K562 (cell line): Measurements from ENCODE around the gene DYRK4. TPM values are rescaled to one million over a fixed set of nuclear protein-coding genes. Genes with fewer than 3 reads are reported as not detected.

ENCODE experiments used
- ATAC-seq: fragments of 200-7000 bp; cut with Tn5 transposase; 3 replicates; pipeline ENCODE4 v1.9.1; 2020; ENCODE audit warnings: moderate library complexity
- BruUV-seq: library from RNA; stranded (reverse); fragments of 400-500 nt; replicated peaks from 2 replicates; lab custom pipeline; 2021; lab: Mats Ljungman, UMichigan
- CTCF ChIA-PET: fragments of 300-600 bp; formaldehyde crosslinking; extraction: SDS; loops from one replicate; lab custom pipeline; 2021; ENCODE audit warnings: low intra/inter-chr PET ratio; lab: Yijun Ruan, JAX
- POLR2A ChIA-PET: fragments of 300-600, 350-650 bp; sonication (Branson Sonifier 250); formaldehyde crosslinking; extraction: SDS; loops from one replicate; lab custom pipeline; 2021; ENCODE audit warnings: antibody characterized with exemption, inconsistent platforms; lab: Yijun Ruan, JAX
- DNase-seq, 4 experiments: peaks; one replicate each; pipeline versions ENCODE4 v3.0.0 to v3.0.0-alpha.2; 2011 to 2018; ENCODE audit warnings: low spot score in 3 of 4, mixed read lengths in 3 of 4; ENCODE audit errors: extremely low read depth in 1 of 4
- FAIRE-seq: peaks from 2 replicates; lab custom pipeline; 2011; peaks lifted over from hg19 to GRCh38; lab: Jason Lieb, UNC
- H2AFZ ChIP-seq: 2 replicates; pipeline ENCODE4 v1.6.0; 2011; ENCODE audit warnings: low read depth, low read length, control low read depth, inconsistent platforms
- H3K27ac ChIP-seq: fragments of 200-600 bp; 3 replicates; pipeline ENCODE4 v1.8.0; 2011; ENCODE audit warnings: low read depth, mild to moderate bottlenecking, control low read depth, inconsistent platforms, low read length, moderate library complexity, mixed read lengths; ENCODE audit errors: extremely low read depth
- H3K27me3 ChIP-seq, 2 experiments: fragments of 300-600 bp in 1 of 2; 2 replicates in 1 of 2; 3 replicates in 1 of 2; pipeline versions ENCODE4 v1.6.0 to v1.8.0; 2011; ENCODE audit warnings: inconsistent platforms in 2 of 2, low read length in 2 of 2, mild to moderate bottlenecking in 1 of 2, mixed read lengths in 1 of 2, moderate library complexity in 1 of 2; ENCODE audit not compliant: control insufficient read depth in 2 of 2, insufficient read depth in 2 of 2
- H3K36me3 ChIP-seq: fragments of 300-600 bp; 3 replicates; pipeline ENCODE4 v1.8.0; 2011; ENCODE audit warnings: mild to moderate bottlenecking, low read length, inconsistent platforms; ENCODE audit not compliant: control insufficient read depth, insufficient read depth
- H3K4me1 ChIP-seq, 2 experiments: fragments of 200-600 bp in 1 of 2; replicated peaks in 1 of 2; 2 replicates in 1 of 2; 3 replicates in 1 of 2; pipeline versions ENCODE4 v1.5.1 to v1.8.0; 2011; ENCODE audit warnings: inconsistent platforms in 2 of 2, low read length in 2 of 2, mild to moderate bottlenecking in 1 of 2, mixed read lengths in 1 of 2, moderate library complexity in 1 of 2; ENCODE audit not compliant: control insufficient read depth in 2 of 2, insufficient read depth in 2 of 2
- H3K4me2 ChIP-seq: 2 replicates; pipeline ENCODE4 v1.6.1; 2011; ENCODE audit warnings: low read length, control low read depth, inconsistent platforms, mixed read lengths; ENCODE audit not compliant: insufficient read depth
- H3K4me3 ChIP-seq: fragments of 200-600 bp; sonication (generic), shearing (Covaris generic); 2 replicates; pipeline ENCODE4 v1.5.1; 2016; ENCODE audit warnings: control low read depth, inconsistent platforms
- H3K79me2 ChIP-seq: fragments of 200-600 bp; 3 replicates; pipeline ENCODE4 v1.8.0; 2011; ENCODE audit warnings: low read length, inconsistent platforms; ENCODE audit not compliant: control insufficient read depth, insufficient read depth
- H3K9ac ChIP-seq, 2 experiments: 2 replicates each; pipeline versions ENCODE4 v1.6.0 to v1.6.1; 2011; ENCODE audit warnings: low read depth in 2 of 2, low read length in 2 of 2, control low read depth in 1 of 2, inconsistent platforms in 1 of 2, mild to moderate bottlenecking in 1 of 2, mixed read lengths in 1 of 2; ENCODE audit not compliant: insufficient read depth in 1 of 2
- H3K9me1 ChIP-seq: one replicate; pipeline ENCODE4 v1.6.0; 2011; ENCODE audit warnings: inconsistent platforms, mild to moderate bottlenecking, low read length, moderate library complexity; ENCODE audit not compliant: control insufficient read depth, insufficient read depth
- H3K9me3 ChIP-seq: replicated peaks from 2 replicates; pipeline ENCODE4 v1.5.1; 2011; ENCODE audit warnings: low read depth, low read length, inconsistent platforms; ENCODE audit not compliant: control insufficient read depth, insufficient read depth
- H4K20me1 ChIP-seq: replicated peaks from 2 replicates; pipeline ENCODE4 v1.6.1; 2011; ENCODE audit warnings: low read length, inconsistent platforms, mixed read lengths; ENCODE audit not compliant: control insufficient read depth, insufficient read depth
- ATF4 ChIP-seq: fragments of 450-650 bp; formaldehyde crosslinking; IDR thresholded peaks from 2 replicates; pipeline ENCODE4 v1.4.0; 2022; ENCODE audit warnings: mild to moderate bottlenecking, moderate library complexity
- EGR1 ChIP-seq: fragments of 450-650 bp; conservative IDR thresholded peaks from 2 replicates; pipeline ENCODE4 v1.6.1; 2017; ENCODE audit warnings: mild to moderate bottlenecking
- ESRRB ChIP-seq: fragments of 250-450 bp; sonication (Bioruptor Pico); IDR thresholded peaks from 2 replicates; pipeline ENCODE4 v1.5.0; 2020; ENCODE audit warnings: mild to moderate bottlenecking, moderate library complexity, borderline replicate concordance
- HIVEP1 ChIP-seq: fragments of 250-450 bp; sonication (Bioruptor Pico); IDR thresholded peaks from 2 replicates; pipeline ENCODE4 v1.4.0; 2020; ENCODE audit warnings: mild to moderate bottlenecking
- HNRNPUL1 ChIP-seq: fragments of 200-400 bp; formaldehyde crosslinking; IDR thresholded peaks from 2 replicates; pipeline ENCODE4 v1.6.1; 2017; ENCODE audit warnings: low read length
- MTF1 ChIP-seq: fragments of 250-450 bp; sonication (Bioruptor Pico); IDR thresholded peaks from 2 replicates; pipeline ENCODE4 v1.9.0; 2021; ENCODE audit warnings: moderate library complexity, mild to moderate bottlenecking, inconsistent platforms, borderline replicate concordance
- MXD1 ChIP-seq: fragments of 250-450 bp; sonication (Bioruptor Pico); IDR thresholded peaks from 2 replicates; pipeline ENCODE4 v1.8.0; 2021; ENCODE audit warnings: borderline replicate concordance, mild to moderate bottlenecking, moderate library complexity; ENCODE audit not compliant: poor library complexity, severe bottlenecking
- PML ChIP-seq: IDR thresholded peaks from 2 replicates; pipeline ENCODE4 v1.6.1; 2012; ENCODE audit warnings: low read length, inconsistent platforms
- RBM39 ChIP-seq: fragments of 200-400 bp; formaldehyde crosslinking; optimal IDR thresholded peaks from 2 replicates; pipeline ENCODE3; 2018; ENCODE audit warnings: low read depth, low read length
- SOX6 ChIP-seq: fragments of 450-650 bp; IDR thresholded peaks from 2 replicates; pipeline ENCODE4 v1.6.1; 2014; ENCODE audit warnings: mild to moderate bottlenecking
- SP1 ChIP-seq: sonication (generic); formaldehyde crosslinking; IDR thresholded peaks from 2 replicates; pipeline ENCODE4 v1.8.1; 2022; ENCODE audit warnings: mild to moderate bottlenecking, missing genetic modification reagents
- THRAP3 ChIP-seq: fragments of 450-650 bp; IDR thresholded peaks from 2 replicates; pipeline ENCODE4 v1.6.1; 2016; ENCODE audit warnings: mild to moderate bottlenecking, inconsistent platforms, borderline replicate concordance
- XRCC4 ChIP-seq: IDR thresholded peaks from one replicate; pipeline ENCODE4 v1.6.1; 2011; ENCODE audit not compliant: insufficient read depth, insufficient read length; ENCODE audit errors: extremely low read depth
- ZBED1 ChIP-seq: IDR thresholded peaks from 2 replicates; pipeline ENCODE4 v1.6.1; 2014
- ZNF24 ChIP-seq: fragments of 450-650 bp; IDR thresholded peaks from 2 replicates; pipeline ENCODE4 v1.6.1; 2016
- WGBS: fragments of 100-300 bp; shearing (Covaris generic); methylation state at CpG from one replicate; pipeline ENCODE4 v1.1.6; 2016; ENCODE audit warnings: low coverage, mixed read lengths; ENCODE audit not compliant: insufficient coverage; ENCODE audit errors: missing lambda C conversion rate; 5-methylcytosine and 5-hydroxymethylcytosine counted together
- in situ Hi-C: fragments of 300-500 bp; cut with MboI; formaldehyde crosslinking; loops from 4 replicates; pipeline ENCODE4 v1.15.0; 2018; ENCODE audit warnings: inconsistent platforms, mixed read lengths
- intact Hi-C: fragments of 100-400 bp; cut with micrococcal nuclease; formaldehyde crosslinking; loops from 2 replicates; pipeline ENCODE4 v1.14.2; 2022
- polyA plus RNA-seq, 8 experiments: library from polyadenylated mRNA; depleted of rRNA in 4 of 8; stranded (reverse) in 5 of 8; unstranded in 3 of 8; fragments of >200 nt; fragmentation: Nextera tagmentation in 2 of 8; fragmentation: Illumina TruSeq in 1 of 8; extraction: Ambion mirVana in 2 of 8; extraction: Trizol in 1 of 8; gene quantifications; 2 replicates each; pipeline versions ENCODE4 v1.2.1 to v1.2.3, GENCODE V29; 2011 to 2014; ENCODE audit warnings: inconsistent platforms in 1 of 8, missing spikeins in 1 of 8
- total RNA-seq, 7 experiments: library from RNA; depleted of rRNA in 6 of 7; stranded (reverse); fragments of >200 nt in 6 of 7; fragmentation: Illumina TruSeq in 2 of 7; extraction: Trizol in 2 of 7; gene quantifications; 2 replicates each; pipeline versions ENCODE4 v1.2.1 to v1.2.3, GENCODE V29; 2011 to 2021; ENCODE audit warnings: low replicate concordance in 1 of 7

DYRK4 gene
- total and polyA plus RNA-seq, 9 of the 15 experiments (the other 6 are each of a cell fraction or from before 2014, with no cell fraction given), result 13.4 to 37.4 (median 22.2) TPM

- intact Hi-C loops (no loop called here), in situ Hi-C loops (no loop called here)
- Histone ChIP-seq H3K9me3 (no peaks in the 10 kb centered on the region), H3K9ac (no peak overlapping the region), H3K27me3 (no peaks in the 10 kb centered on the region), H3K27ac (no peak overlapping the region), H3K36me3 (no peaks in the 10 kb centered on the region), H3K9me1 (no peaks in the 10 kb centered on the region), H3K4me1 (peaks cover 11 to 13% of the 10 kb centered on the region in 2 experiments; a peak in 4 of 5 replicates), H3K4me3 (no peak overlapping the region), H3K4me2 (no peak overlapping the region), H2AFZ (no peak overlapping the region), H3K79me2 (no peaks in the 10 kb centered on the region), H4K20me1 (no peaks in the 10 kb centered on the region)
- DNase-seq (no peak), FAIRE-seq (no peak), ATAC-seq (no peak)
- ChIA-PET POLR2A (interaction anchor here (0.6 kb wide), 1 partner anchor 504 kb away, joined by 3 read pairs; no protein-coding TSS in a partner anchor), CTCF (no interaction called here)
- BruUV-seq, result no TSS peak
- 58% methylated on average over 2 of the region's 2 CpGs for WGBS
- TF ChIP-seq THRAP3 (no peak), ESRRB (no peak), ATF4 (CRISPR knock-in tag) (no peak), XRCC4 (no peak), HIVEP1 (no peak), MTF1 (CRISPR knock-in tag) (no peak), MXD1 (CRISPR knock-in tag) (no peak), SP1 (CRISPR knock-in tag) (no peak), PML (no peak), ZNF24 (no peak), HNRNPUL1 (no peak), SOX6 (no peak), EGR1 (no peak), ZBED1 (no peak), RBM39 (no peak)
Observed at GRCh38 chr12:4566474-4566873, 4.5 kb downstream of the DYRK4 start.
